IPS-NIHi11 (cell line): ENCODE results near the gene RHOT1.
"Not testable (repeated sequence)": the region's sequence is repeated elsewhere in the genome, so short reads cannot be mapped to it uniquely, and the experiment has no call there.

ENCODE experiments used
- DNase-seq: peaks from one replicate; pipeline ENCODE4 v3.0.0; 2012; ENCODE audit warnings: mixed read lengths, low spot score

The RHOT1 gene

GRCh38 chr17:32142038-32142856 lies at the start of gene RHOT1:
RHOT1 (plus strand) TSS chr17:32142502; CDS start chr17:32142693, 191 bp downstream.
- peak; percentile 79 for DNase-seq

- DNase-seq = no peak
Observed at GRCh38 chr17:32099686-32100085, 42.6 kb upstream of the RHOT1 start.

DNA sequence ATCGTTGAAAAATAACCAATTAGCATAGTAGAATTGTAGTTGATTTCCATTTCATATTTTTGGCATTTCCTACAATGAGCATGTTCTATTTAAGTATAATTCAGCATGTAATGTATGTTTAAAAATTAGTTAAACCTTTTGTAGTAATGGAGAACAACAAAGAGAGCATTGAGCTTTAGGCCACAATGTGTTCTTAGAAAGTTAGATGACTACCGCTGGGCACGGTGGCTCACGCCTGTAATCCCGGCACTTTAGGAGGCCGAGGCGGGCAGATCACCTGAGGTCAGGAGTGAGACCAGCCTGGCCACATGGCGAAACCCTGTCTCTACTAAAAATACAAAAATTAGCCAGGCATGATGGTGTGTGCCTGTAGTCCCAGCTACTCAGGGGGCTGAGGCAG lies 42.0 kb upstream of the RHOT1 start:
- DNase-seq = not testable (repeated sequence)

GRCh38 chr17:32100971-32101631 lies 41.2 kb upstream of the RHOT1 start:
- DNase-seq = no peak

DNA sequence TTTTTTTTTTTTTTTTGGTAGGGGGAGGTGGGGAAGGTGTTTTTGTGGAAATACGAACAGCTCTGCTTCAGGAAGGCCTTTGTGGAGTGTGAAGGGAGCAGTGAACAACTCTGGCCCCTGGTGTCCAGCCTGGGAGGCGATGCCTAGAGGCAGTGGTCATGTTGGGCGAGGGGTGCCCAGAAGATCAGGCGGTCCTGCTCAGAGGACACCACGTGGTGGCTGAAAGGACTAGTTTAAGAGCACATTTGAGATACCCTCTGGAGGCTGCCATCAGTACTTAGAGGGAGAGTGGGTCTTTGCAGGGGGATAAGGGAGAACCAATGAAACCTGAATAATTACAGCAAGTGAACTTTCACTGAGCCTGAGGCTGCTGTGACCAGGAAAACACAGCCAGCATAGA lies 40.1 kb upstream of the RHOT1 start:
- no peak for DNase-seq

- no peak for DNase-seq
Observed at GRCh38 chr17:32102646-32103186, 39.6 kb upstream of the RHOT1 start.

DNA sequence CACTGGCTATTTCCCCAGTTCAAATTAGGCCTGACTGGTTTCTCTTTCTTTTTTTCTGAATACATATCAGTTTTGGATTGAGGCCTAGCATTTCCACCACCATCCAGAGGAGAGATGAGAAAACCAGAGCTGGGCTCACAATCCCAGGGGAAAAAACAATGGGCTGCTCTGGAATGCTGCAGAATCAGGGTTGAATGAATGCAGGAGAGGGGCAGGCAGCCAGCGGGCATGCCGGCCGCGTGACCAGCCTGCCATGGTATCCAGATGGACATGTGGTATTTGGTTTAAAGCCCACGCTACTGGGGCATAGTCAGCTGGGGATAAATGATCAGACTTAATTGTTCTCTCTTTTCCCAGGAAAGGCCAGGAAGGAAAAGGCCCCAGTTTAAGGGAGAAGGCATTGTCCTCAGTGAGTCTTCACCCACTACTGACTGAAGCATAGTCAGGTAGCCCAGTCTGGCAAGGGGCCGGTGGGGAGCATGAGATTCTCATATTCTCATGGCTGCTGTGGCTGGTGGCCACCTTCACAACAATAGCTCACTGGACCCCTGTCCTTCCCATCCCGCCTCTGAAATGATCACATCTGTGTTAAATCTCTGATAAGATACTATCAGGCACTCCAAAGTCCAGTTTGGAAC lies 38.7 kb upstream of the RHOT1 start:
- DNase-seq = no peak

DNA sequence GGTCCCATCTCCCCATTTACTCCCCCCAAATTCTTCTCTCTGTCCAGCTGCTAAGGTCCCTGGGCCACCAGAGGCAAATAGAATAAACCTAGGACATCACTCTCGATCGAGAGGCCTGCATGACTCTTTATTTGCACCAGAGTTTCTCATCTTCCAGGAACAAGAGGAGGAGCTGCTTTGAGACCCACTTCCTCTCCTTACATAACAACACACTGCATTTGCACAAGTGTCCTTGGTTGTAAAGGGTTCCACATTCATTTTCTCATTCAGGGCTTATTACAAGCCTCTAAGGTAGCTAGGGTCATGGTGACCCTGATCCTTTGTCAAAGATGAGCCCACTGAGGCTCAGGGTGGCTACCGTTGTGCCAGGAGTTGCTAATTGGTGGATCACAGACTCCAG lies 38.1 kb upstream of the RHOT1 start:
- no peak for DNase-seq

- DNase-seq = not testable (repeated sequence)
Observed at GRCh38 chr17:32106471-32106981, 35.8 kb upstream of the RHOT1 start.

DNA sequence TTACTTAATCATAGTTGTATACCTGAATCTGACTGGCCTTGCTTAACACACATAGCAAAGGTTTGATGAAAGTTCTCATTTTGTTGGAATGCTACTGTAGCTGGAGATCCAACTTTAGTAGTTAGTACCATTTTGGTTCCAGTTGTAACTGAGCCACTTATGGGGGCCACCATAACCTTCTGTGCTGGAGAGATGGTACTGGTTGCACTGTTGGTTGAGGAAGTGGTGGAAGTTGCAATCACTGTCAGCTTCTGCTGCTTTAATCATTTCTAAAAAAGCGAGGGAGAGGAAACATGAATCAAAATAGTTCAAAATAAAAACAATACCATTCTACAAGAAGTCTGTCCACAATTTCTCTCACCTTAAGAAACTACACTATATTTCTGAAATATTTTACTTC lies 35.1 kb upstream of the RHOT1 start:
- DNase-seq = not testable (repeated sequence)

- DNase-seq = no peak
Observed at GRCh38 chr17:32110596-32110995, 31.7 kb upstream of the RHOT1 start.

- DNase-seq = peak; percentile 27
Observed at GRCh38 chr17:32111141-32111771, 31.0 kb upstream of the RHOT1 start.

DNA sequence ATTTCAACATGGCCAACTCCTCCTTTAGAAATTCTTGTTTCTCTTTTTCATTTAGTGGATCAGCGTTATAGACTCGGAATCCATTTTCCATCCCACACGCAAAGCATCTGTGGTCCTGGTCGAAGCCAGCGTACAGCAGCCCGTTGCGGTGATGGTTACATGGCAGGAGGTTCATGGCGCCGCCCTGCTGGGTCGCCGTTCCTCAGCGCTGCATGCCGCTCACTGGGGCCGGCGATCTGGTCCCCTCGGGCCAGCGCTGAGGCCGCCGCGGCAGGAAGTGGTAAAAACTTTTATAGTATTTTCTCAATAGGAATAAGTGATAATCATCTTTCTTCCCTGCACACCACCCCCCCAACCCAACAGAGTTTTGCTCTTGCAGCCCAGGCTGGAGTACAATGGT lies 29.9 kb upstream of the RHOT1 start:
- DNase-seq = no peak

- DNase-seq = no peak
Observed at GRCh38 chr17:32114536-32114935, 27.8 kb upstream of the RHOT1 start.

GRCh38 chr17:32115546-32115945 lies 26.8 kb upstream of the RHOT1 start:
- DNase-seq = not testable (repeated sequence)

- no peak for DNase-seq
Observed at GRCh38 chr17:32116937-32117336, 25.4 kb upstream of the RHOT1 start.

DNA sequence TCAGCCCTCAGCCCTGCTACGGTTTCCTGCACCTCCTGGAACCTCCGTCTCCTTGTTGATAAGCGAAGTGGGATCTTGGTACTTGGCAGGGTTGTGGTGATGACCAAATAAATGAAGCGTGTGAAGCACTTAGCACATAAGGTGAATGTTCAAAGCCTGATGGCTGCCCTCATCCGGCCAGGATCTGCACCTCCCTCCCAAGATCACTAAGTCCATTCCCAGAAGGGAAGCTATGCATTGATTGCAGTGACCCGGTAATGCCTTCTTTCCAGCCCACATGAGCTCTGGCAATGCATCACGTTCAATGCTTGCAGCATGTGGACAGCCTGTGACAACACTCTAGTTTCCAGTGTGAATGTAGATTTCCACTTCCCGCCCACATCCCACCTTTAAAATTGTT lies 24.9 kb upstream of the RHOT1 start:
- DNase-seq = no peak

GRCh38 chr17:32118088-32118487 lies 24.2 kb upstream of the RHOT1 start:
- DNase-seq = not testable (repeated sequence)

GRCh38 chr17:32118835-32119234 lies 23.5 kb upstream of the RHOT1 start:
- no peak for DNase-seq

- DNase-seq = no peak
Observed at GRCh38 chr17:32120141-32120540, 22.2 kb upstream of the RHOT1 start.

DNA sequence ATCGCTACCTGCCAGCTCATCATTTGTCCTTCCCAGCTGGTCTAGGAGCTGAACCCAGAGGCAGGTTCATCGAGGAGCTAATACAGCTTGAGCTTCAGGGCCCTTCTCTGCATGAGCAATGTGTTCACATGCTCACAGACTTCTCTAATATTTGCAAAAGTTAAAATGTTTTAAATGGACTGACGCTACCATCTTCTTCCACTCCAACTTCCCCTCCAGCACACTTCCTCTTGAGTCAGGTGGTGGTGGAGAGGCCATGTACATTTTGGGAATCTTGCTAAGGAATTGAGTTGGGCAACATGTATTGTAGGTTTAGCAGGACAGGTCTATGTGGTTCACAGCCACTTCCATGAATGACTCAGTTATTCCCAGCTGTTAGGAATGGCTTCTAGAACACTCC lies 21.6 kb upstream of the RHOT1 start:
- no peak for DNase-seq

DNA sequence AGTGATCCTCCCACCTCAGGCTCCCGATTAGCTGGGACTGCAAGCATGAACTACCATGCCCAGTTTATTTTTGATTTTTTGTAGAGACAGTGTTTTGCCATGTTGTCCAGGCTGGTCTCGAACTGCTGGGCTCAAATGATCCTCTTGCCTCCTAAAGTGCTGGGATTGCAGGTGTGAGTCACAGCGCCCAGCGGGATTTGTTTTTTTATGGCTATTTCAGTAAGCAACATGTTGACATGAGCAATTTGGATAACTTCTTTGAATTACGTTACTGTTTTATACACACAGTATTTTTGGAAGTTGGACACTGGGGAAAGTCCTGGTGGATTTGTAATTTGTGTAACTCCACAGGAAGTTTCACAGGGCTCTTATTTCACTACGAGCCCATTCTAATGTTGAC lies 18.5 kb upstream of the RHOT1 start:
- no peak for DNase-seq
